Measurements from ENCODE around the gene PARS2.

The PARS2 gene

GRCh38 chr1:54764133-54764921 is at the start of gene PARS2:
PARS2 (minus strand) TSS chr1:54764523; CDS start chr1:54759161, 5,362 bp downstream.
- DNase-seq (ENCODE audit: low spot score), result peak; percentile 98

GRCh38 chr1:54814126-54814498 is 49.8 kb upstream of the PARS2 start:
- DNase-seq (ENCODE audit: low spot score), result no peak

GRCh38 chr1:54813485-54814125 is 49.3 kb upstream of the PARS2 start:
- DNase-seq (ENCODE audit: low spot score), result no peak

GRCh38 chr1:54812801-54813484 is 48.6 kb upstream of the PARS2 start:
- no peak for DNase-seq (ENCODE audit: low spot score)

GRCh38 chr1:54811739-54812655 is 47.7 kb upstream of the PARS2 start:
- DNase-seq (ENCODE audit: low spot score), result no peak

- no peak for DNase-seq (ENCODE audit: low spot score)
Observed at GRCh38 chr1:54811066-54811465, 46.7 kb upstream of the PARS2 start.

GRCh38 chr1:54810153-54810942 is 46.0 kb upstream of the PARS2 start:
- DNase-seq (ENCODE audit: low spot score), result peak; percentile 65

GRCh38 chr1:54809496-54810074 is 45.3 kb upstream of the PARS2 start:
- no peak for DNase-seq (ENCODE audit: low spot score)

- no peak for DNase-seq (ENCODE audit: low spot score)
Observed at GRCh38 chr1:54808443-54809207, 44.3 kb upstream of the PARS2 start.

- DNase-seq (ENCODE audit: low spot score), result no peak
Observed at GRCh38 chr1:54807756-54808155, 43.4 kb upstream of the PARS2 start.

- DNase-seq (ENCODE audit: low spot score), result peak; percentile 65
Observed at GRCh38 chr1:54806931-54807611, 42.7 kb upstream of the PARS2 start.

- DNase-seq (ENCODE audit: low spot score), result no peak
Observed at GRCh38 chr1:54805981-54806381, 41.7 kb upstream of the PARS2 start.

GRCh38 chr1:54805466-54805865 is 41.1 kb upstream of the PARS2 start:
- DNase-seq (ENCODE audit: low spot score), result no peak

- no peak for DNase-seq (ENCODE audit: low spot score)
Observed at GRCh38 chr1:54804471-54805132, 40.3 kb upstream of the PARS2 start.

GRCh38 chr1:54803761-54804470 is 39.6 kb upstream of the PARS2 start:
- DNase-seq (ENCODE audit: low spot score), result no peak

GRCh38 chr1:54800899-54801759 is 36.8 kb upstream of the PARS2 start, which contains the start of gene TTC22:
TTC22 (minus strand) TSS chr1:54801323; CDS start chr1:54801163, 160 bp downstream.
- peak; percentile 73 for DNase-seq (ENCODE audit: low spot score)

Data from CD4-positive, alpha-beta T cell treated with Interleukin-15 for 4 hours (primary cell).